Uterus (tissue), 4 donors: ENCODE data around the gene C1QA. TPM values are rescaled to one million over a fixed set of nuclear protein-coding genes. Genes with fewer than 3 reads are reported as not detected.

Experiments
- DNase-seq, 2 donors: peaks; one replicate each; pipeline ENCODE4 v3.0.0-alpha.2; 2019 to 2020
- H3K27ac ChIP-seq, 2 donors: fragments of 200-600 bp; sonication (generic); 1 replicate in 1 of 2; 2 replicates in 1 of 2; pipeline ENCODE4 v1.5.1; 2016 to 2018
- H3K27me3 ChIP-seq, 2 donors: fragments of 200-600 bp; sonication (generic); one replicate each; pipeline ENCODE4 v1.5.1; 2018 to 2019; ENCODE audit warnings: control low read depth in 1 of 2
- H3K36me3 ChIP-seq, 2 donors: fragments of 200-600 bp; sonication (generic); one replicate each; pipeline ENCODE4 v1.5.1; 2019; ENCODE audit warnings: control low read depth in 1 of 2
- H3K4me1 ChIP-seq, 2 donors: fragments of 200-600 bp; sonication (generic); one replicate each; pipeline ENCODE4 v1.5.1; 2018 to 2019; ENCODE audit warnings: control low read depth in 1 of 2
- H3K4me3 ChIP-seq, 2 donors: fragments of 200-600 bp; sonication (generic); 1 replicate in 1 of 2; 2 replicates in 1 of 2; pipeline ENCODE4 v1.5.1; 2018 to 2019; ENCODE audit warnings: mild to moderate bottlenecking in 1 of 2
- H3K9me3 ChIP-seq, 2 donors: fragments of 200-600 bp; sonication (generic); one replicate each; pipeline ENCODE4 v1.5.1; 2019; ENCODE audit warnings: control low read depth in 1 of 2
- POLR2A ChIP-seq, 2 donors: fragments of 450-650 bp; IDR thresholded peaks; one replicate each; pipeline ENCODE4 v1.6.1; 2016; ENCODE audit warnings: antibody characterized with exemption in 2 of 2, mild to moderate bottlenecking in 1 of 2, moderate library complexity in 1 of 2
- intact Hi-C: fragments of 100-400 bp; cut with DNase I; formaldehyde crosslinking; loops from one replicate; pipeline ENCODE4 v1.15.1; 2023; ENCODE audit warnings: low total_unique reads
- total RNA-seq, 4 donors: library from RNA; depleted of rRNA in 3 of 4; stranded (reverse); fragments of >200 nt in 3 of 4; gene quantifications; one replicate each; pipeline versions ENCODE4 v1.1.0 to v1.2.4, GENCODE V29; 2014 to 2023
- TF ChIP-seq, protein P1 (sequence below), 4 experiments: fragments of 200-600 bp in 2 of 4; fragments of 450-650 bp in 2 of 4; sonication (generic) in 2 of 4; IDR thresholded peaks; one replicate each; pipeline ENCODE4 v1.5.1; 2016 to 2019; ENCODE audit warnings: antibody characterized with exemption in 4 of 4, mild to moderate bottlenecking in 2 of 4, moderate library complexity in 1 of 4
- donor health status: DM: yes; HTN: yes; CAD: no.

The C1QA gene
- total RNA-seq, 4 donors from 2014 or later: 33.1 to 114 (median 40.0) TPM

DNA sequence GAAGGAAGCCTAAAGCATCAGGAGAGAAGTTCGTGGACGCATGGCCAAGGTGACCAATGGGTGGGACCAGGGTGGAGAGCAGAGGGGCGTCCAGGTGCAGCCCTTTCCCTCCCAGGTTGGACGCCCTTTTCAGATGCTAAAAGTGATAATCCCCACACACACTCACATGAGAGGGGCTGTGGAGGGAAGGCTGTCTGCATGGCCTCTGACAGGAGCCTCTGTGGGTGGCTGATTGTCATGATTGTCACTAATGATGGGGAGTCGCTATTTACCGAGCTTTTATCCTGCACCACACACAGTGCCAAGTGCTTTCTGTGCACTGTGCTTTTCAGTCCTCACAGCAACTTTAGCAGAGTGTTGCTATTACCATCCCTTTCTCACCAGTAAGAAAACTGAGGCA lies 27.1 kb upstream of the C1QA start:
- Histone ChIP-seq H3K4me3 (no peak overlapping the region), H3K27ac (no peak overlapping the region), H3K9me3 (no peaks in the 10 kb centered on the region), H3K4me1 (no peaks in the 10 kb centered on the region), H3K27me3 (no peaks in the 10 kb centered on the region), H3K36me3 (no peaks in the 10 kb centered on the region)
- TF ChIP-seq POLR2A (IDR thresholded peaks at IDR 0.05): no peak
- TF ChIP-seq, protein P1, sequence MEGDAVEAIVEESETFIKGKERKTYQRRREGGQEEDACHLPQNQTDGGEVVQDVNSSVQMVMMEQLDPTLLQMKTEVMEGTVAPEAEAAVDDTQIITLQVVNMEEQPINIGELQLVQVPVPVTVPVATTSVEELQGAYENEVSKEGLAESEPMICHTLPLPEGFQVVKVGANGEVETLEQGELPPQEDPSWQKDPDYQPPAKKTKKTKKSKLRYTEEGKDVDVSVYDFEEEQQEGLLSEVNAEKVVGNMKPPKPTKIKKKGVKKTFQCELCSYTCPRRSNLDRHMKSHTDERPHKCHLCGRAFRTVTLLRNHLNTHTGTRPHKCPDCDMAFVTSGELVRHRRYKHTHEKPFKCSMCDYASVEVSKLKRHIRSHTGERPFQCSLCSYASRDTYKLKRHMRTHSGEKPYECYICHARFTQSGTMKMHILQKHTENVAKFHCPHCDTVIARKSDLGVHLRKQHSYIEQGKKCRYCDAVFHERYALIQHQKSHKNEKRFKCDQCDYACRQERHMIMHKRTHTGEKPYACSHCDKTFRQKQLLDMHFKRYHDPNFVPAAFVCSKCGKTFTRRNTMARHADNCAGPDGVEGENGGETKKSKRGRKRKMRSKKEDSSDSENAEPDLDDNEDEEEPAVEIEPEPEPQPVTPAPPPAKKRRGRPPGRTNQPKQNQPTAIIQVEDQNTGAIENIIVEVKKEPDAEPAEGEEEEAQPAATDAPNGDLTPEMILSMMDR (IDR thresholded peaks at IDR 0.05): no peak
- intact Hi-C loops: no loop called here
- DNase-seq: no peak

- TF ChIP-seq POLR2A (IDR thresholded peaks at IDR 0.05): no peak
- TF ChIP-seq, protein P1 (IDR thresholded peaks at IDR 0.05): no peak
- Histone ChIP-seq H3K27me3 (no peaks in the 10 kb centered on the region), H3K9me3 (no peaks in the 10 kb centered on the region), H3K27ac (no peak overlapping the region), H3K36me3 (no peaks in the 10 kb centered on the region), H3K4me3 (no peak overlapping the region), H3K4me1 (no peaks in the 10 kb centered on the region)
- peak in 1 of 2 donors; percentile 21 for DNase-seq
- intact Hi-C loops: no loop called here
These were observed 24.9 kb upstream of the C1QA start for GRCh38 chr1:22611530-22611947.

DNA sequence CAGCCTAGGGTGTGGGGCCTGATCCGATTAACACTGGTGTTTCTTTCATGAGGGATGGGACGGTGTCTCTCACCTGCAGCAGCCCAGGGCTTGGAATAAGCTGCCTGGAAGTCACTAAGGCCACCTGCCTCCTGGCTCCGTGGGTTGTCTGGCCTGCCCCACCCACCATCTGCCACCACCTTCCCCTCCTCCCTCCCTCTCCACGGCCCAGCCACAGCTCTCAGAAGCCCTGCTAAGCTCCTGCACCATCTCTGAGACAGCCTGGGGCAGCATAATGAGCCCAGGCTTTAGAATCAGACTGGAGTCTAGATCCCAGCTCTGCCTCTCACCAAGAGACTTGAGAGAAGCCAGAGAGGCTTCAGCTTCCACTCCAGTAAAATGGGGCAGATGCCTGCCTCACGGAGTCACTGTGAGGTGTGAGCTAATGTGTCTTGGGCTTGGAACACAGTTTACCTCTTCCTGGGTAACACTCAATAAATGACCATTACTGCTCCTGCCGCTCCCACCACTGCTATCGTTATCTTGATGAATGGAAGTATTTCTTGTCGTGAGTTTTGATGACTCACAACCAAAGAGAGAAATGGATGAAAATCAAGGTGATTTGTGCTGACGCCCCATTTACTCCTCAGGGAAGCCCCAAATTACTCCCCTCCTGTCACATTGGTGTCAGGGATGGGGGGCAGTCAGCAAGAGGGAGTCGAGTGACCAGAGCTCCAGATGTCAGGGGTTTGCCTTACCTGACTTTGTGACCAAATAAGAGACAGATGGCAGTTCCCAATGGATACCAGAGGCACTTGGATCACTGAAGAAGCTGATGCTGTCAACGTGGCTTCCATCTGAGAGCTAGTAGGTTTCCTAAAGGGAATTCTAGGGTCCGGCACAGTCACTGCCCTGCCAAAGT lies 23.5 kb upstream of the C1QA start:
- H3K4me3 ChIP-seq: no peak overlapping the region
- H3K36me3 ChIP-seq: no peaks in the 10 kb centered on the region
- no peak overlapping the region for H3K27ac ChIP-seq
- no peaks in the 10 kb centered on the region for H3K27me3 ChIP-seq
- no peaks in the 10 kb centered on the region for H3K9me3 ChIP-seq
- DNase-seq: no peak
- intact Hi-C loops: no loop called here
- no peaks in the 10 kb centered on the region for H3K4me1 ChIP-seq
- TF ChIP-seq, protein P1 (IDR thresholded peaks at IDR 0.05): no peak
- no peak for TF ChIP-seq POLR2A (IDR thresholded peaks at IDR 0.05)

- Histone ChIP-seq H3K27me3 (no peaks in the 10 kb centered on the region), H3K4me1 (no peaks in the 10 kb centered on the region), H3K4me3 (no peak overlapping the region), H3K36me3 (no peaks in the 10 kb centered on the region), H3K27ac (no peak overlapping the region), H3K9me3 (no peaks in the 10 kb centered on the region)
- TF ChIP-seq, protein P1 (IDR thresholded peaks at IDR 0.05): no peak
- no peak for TF ChIP-seq POLR2A (IDR thresholded peaks at IDR 0.05)
- intact Hi-C loops: no loop called here
- no peak for DNase-seq
These were observed 22.9 kb upstream of the C1QA start for GRCh38 chr1:22613572-22613918.

- no peaks in the 10 kb centered on the region for H3K9me3 ChIP-seq
- intact Hi-C loops: no loop called here
- no peak overlapping the region for H3K4me3 ChIP-seq
- TF ChIP-seq POLR2A (IDR thresholded peaks at IDR 0.05): no peak
- TF ChIP-seq, protein P1 (IDR thresholded peaks at IDR 0.05): no peak
- no peaks in the 10 kb centered on the region for H3K27me3 ChIP-seq
- DNase-seq: no peak
- no peaks in the 10 kb centered on the region for H3K4me1 ChIP-seq
- no peaks in the 10 kb centered on the region for H3K36me3 ChIP-seq
- H3K27ac ChIP-seq: no peak overlapping the region
These were observed 22.5 kb upstream of the C1QA start for GRCh38 chr1:22613951-22614350.
